Urothelium cell line (cell line): ENCODE results near the gene SREBF1.
A peak's percentile ranks its signal among the peaks of the same experiment; 100 is the strongest.

Experiments
- DNase-seq: peaks from one replicate; pipeline ENCODE4 v3.0.0; 2011; ENCODE audit warnings: low spot score, mixed read lengths
- FAIRE-seq: peaks from 2 replicates; lab custom pipeline; 2011; peaks lifted over from hg19 to GRCh38; lab: Jason Lieb, UNC

The SREBF1 gene

DNA sequence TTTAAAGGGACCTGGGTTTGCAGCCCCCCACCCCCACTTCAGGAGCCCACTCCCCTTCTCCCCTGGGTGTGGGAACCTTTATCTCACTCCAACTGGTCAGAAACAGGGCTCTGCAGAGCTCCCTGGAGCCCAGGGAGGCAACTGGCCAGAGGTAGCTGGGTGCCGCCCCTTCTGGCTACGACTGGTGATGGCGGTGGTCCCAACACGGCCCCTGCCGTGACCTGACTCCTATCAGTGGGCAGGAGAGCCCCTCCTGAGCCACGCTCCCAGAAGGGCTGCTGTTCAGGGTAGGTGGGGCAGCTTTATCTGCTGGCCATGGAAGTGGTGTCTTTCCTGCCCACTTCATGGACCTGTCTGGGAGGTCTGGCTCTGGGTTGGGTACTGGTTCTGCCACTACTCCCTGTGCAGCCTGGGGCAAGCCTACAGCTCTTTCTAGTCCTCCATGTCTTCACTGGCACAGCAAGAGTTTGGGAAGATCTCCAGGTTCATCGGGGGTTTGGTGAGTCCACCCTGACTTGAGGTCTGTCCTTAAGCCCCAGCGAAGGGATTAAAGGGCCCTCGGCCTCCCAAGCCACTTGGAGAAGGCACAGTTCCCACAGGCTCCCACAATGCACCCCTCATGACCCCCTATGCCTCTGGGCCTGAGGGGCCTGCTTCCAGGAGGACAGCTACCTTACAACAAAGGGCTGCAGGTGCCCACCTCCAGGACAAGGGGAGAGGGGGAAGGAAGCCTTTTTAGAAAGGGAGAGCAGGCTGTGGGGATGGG is 5.5 kb upstream of the SREBF1 start:
- FAIRE-seq (no peak), DNase-seq (no peak)

DNA sequence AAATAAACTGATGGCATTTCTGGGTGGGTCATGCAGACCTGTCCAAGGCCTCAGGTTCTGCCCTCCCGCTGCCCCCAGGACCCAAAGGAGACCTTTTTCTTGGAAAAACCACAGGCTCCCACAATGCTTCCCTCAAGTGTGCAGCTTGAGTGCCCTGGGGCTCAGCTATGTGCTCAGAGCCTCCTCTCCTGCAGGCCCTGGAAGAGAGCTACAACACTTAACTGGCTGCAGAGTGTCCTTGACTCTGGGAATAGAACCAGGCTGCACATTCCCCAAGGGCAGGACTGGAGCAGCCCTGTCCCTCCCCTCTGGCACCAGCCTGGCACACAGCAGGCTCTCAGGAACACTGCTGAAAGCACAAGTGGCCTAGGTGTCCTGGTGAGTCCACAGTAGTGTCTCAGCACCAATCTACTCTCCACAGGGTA is 4.8 kb upstream of the SREBF1 start:
- no peak for FAIRE-seq
- DNase-seq: no peak

DNA sequence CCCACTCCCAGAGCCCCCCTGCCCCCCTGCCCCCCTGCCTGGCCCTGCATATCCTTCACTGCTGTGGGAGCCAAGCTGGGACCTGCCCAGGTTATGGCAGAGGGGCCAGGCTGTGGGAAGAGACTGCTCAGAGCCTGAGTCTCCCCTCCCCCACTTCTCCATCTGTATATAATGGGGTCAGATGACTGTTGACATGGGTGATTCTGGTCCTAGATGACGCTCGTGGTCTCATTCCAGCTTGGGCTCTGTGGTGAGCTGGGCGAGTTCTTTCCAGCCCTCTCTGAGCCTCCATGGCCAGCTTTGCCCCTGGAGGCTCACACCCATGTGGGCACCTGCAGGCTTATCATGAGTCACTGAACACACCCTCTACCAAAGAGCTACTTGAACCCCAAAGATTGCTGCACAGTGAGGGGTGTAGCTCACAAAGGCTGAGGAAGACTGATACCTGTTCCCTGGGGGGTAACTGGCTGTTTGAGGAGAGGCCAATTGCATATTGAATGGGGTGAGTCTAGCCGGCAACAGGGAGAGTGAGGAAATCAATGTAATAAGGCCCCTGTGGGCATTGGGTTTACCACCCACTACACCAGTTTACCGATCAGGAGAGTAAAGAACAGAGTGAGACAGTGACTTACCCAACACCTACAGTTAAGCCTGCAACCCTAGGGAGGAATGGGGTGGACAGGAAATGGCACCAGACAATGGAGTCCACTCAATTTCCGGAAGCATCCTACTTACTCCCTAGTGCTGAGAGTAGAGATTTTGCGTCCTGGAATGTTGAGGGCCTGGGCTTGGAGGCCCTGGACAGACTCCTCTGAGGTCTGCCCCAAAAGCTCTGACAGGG is 4.2 kb upstream of the SREBF1 start:
- DNase-seq: no peak

DNA sequence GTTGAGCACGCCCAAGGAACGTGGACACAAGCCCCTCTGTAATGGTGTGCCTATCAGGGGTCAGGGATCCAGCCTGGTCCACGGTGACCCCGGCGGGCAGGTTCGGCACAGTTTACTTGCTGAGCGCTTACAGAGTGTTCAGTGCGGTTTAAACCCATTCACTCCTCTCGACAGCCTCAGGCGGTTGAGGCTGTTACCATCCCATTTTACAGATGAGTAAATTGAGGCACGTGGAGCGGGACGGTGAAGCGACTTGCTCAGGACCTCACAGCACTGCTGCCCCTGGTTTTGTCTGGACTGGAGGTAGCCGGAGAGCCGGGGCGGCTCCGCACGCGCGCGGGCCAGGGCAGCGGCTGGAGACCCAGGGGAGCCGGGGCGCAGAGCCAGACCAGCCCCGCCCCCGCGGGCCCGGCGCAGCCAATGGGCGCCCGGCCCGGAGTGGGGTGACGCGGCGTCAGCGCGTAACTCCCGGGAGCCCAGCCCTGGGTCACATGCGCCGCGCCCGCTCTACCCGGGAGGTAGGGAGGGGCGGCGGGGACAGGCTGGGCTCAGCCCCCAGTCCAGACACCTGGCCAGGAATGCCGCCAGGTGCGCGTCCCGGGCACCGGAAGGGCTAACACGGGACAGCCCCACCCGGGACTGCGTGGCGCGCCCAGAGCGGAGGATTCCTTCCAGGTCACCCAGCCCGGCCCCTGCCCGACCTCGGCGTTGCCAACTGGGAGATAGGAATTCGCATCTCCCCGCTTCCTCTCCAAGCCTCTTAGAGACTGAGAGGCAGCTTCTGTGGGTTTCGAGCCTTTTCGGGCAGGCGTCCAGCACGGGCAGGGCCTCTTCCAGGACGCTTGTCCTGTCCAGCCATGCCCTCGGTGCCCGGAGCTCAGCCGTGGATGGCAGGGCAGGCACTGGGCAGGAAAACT is 3.3 kb upstream of the SREBF1 start:
- FAIRE-seq: peak; percentile 81
- peak; percentile 94 for DNase-seq

More for the DNA sequence above, 4.2 kb upstream of the SREBF1 start:
- no peak for FAIRE-seq

DNA sequence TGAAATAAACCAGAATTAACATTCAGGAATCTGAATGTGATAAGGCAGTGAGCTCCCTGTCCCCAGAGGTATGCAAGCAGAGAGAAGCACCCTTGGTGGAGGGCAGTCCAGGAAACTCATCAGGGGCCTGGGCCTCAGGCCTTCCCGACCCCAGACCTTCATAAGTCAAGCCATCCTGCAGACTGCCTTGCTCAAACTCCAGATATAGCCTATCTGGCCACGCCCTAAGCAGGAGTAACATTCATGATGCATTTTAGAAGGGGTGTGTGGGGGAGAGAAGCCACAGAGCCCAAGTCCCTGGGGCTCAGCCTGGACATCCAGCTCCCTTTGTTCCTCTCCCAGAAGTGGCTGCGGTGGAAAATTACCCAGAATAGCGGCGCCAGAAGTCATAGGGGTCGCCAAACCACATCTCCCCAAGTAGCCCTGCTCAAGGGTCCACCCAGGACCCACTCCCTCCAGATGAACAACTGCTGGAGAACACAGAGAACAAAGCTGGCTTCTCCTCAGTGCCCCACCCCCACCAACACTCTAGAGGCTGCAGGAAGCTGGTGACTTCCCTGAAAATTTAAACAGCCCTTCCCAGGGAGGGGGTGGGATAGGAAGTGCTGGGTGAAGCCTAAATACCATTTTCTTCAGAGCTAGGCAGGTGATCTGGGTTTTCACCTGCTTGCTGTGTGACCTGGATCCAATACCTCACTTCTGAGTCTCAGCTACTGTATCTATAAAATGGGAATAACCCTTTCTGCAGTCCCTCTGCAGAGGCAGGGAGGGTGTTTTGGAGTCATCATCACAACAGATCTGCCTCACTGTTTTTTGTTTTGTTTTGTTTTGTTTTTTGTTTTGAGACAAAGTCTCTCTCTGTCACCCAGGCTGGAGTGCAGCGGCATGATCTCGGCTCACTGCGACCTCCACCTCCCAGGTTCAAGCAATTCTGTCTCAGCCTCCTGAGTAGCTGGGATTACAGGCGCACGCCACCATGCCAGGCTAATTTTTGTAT is 1.5 kb upstream of the SREBF1 start:
- FAIRE-seq (no peak), DNase-seq (peak; percentile 61)

DNA sequence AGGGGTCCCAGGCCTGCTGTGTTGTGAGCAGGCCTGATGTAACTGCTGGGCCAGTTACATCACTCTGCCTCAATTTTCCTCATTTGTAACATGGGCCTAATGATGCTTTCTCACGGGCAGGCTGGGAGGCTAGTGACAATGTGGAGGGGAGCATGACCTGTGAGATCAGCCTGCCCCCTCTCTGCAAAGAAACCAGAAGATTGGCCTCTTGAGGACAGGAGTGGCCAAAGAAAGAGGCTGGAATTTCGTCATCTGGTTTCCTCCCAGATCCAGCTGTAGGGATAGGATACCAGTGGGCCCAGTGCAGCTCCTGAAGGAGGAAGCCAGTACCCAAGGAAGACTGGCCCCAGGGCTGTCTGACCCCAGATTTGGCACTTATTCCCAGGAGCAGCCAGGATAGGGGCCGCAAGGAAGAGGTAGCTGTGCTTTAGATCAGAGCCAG is 615 bp upstream of the SREBF1 start:
- FAIRE-seq (no peak), DNase-seq (no peak)

DNA sequence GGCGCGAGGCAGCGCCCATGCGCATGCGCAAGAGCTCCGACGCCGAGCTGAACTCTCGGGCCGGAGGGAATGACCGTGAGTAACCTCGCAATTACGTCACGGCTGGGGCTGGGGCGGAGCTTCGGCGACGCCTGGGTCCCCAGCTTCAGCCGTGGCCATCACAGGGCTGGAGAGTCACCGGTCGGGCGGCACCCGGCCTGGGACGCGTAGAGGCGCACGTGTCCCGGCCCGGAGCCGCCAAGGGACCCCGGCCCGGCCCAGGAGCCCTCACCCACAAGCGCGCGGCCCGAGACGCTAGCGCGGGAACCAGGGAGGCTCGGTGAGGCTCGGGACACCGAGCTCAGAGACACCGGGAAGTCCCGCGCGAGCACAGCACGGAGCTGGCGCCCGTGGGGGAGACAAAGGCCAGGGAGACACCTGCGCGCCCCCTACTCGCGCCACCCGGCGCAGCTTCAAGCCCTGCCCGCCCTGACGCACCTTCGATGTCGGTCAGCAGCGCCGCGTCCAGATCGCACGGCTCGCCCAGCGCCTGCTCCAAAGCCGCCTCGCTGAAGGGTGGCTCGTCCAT is 452 bp downstream of the SREBF1 start:
- DNase-seq: peak; percentile 96
- FAIRE-seq: peak; percentile 74

DNA sequence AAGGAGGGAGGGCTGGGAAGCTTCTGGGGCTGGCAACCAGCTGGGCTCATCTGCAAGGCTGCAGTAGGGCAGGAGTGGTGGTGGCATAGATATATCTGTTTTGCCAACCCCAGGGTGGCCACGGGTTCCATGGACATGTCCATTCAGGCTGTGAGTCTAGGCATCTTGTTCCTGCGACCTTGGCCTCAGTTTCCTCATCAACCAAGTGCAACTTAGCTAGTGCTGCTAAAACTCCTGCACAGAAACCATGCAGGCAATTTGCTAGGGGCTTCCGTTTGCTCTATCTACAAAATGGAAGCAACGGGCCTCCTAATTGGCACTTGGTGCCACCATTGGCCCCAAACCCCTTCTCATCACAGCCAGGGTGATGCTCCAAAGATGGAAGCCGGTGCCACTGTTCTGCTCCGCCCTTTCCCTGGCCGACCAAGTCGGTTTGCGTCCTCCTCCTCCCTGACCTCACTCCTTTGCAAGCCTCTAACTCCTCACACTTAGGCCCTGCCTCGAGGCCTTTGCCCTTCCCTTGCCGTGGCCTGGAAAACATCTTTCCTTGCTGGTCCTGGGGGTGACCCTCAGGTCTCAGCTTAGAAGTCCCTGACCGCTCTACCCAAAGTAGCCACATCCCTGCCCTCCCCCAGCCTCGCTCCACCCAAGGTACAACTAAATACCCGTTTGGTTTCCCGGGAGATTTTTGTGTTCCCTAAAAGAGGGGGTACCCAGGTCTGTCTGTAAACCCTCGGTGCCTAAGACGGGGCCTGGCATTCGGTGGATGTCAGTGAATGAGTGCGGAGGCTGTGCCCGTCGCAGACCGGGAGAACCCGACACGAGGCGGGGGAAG is 1.2 kb downstream of the SREBF1 start:
- FAIRE-seq: no peak
- DNase-seq: no peak

DNA sequence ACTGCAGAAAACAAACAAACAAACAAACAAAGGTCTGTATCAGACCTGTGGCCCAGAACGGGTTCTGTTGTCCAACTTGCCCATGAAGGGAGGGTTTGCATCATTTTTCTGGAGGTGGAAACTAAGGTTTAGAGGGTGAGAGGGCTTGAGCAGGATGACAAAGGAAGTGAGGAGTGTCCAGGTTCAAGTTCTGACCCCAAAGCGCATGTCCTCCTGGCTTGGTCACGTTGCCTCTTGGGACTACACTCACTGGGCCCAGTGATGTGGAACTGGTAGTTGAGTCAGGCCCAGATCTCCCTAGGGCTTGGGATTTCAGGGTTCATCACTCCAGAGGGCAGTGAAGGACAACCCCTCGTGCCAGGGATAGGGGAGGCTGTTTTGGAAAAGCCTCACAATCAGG is 1.8 kb downstream of the SREBF1 start:
- DNase-seq (no peak), FAIRE-seq (no peak)

DNA sequence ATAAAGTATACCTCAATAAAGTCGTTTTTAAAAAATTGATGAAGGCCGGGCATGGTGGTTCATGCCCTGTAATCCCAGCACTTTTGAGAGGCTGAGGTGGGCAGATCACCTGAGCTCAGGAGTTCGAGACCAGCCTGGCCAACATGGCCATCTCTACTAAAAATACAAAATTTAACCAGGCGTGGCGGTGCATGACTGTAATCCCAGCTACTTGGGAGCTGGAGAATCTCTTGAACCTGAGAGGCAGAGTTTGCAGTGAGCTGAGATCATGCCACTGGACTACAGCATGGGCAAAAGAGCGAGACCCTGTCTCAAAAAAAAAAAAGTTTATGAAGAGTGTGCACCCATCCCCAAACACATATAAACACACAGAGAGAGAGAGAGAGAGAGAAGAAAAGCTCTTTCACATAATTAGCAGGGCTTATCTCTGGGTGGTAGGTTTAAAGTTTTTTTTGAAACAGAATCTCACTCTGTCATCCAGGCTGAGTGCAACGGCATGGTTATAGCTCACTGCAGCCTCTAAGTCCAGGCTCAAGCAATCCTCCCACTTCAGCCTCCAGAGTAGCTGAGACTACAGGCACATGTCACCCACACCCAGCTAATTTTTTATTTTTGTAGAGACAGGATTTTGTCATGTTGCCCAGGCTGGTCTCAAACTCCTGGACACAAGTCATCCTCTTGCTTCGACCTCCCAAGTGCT is 3.0 kb downstream of the SREBF1 start:
- DNase-seq (no peak), FAIRE-seq (no peak)

DNA sequence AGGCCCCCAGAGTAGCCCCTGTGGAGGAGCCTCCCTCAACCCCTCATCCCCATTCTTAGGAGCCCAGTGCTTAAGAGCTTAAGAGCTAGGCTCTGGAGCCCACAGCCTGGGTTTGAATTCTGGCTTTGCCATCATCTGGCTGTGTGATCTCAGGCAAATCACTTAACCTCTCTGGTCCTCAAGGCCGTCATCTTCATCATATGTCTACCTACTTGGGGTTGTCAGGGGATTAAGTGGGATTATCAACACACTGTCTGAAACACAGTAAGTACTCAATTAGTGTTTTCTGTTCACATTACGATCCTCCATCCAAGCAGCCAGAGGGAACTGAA is 4.8 kb downstream of the SREBF1 start:
- FAIRE-seq: no peak
- DNase-seq: no peak

DNA sequence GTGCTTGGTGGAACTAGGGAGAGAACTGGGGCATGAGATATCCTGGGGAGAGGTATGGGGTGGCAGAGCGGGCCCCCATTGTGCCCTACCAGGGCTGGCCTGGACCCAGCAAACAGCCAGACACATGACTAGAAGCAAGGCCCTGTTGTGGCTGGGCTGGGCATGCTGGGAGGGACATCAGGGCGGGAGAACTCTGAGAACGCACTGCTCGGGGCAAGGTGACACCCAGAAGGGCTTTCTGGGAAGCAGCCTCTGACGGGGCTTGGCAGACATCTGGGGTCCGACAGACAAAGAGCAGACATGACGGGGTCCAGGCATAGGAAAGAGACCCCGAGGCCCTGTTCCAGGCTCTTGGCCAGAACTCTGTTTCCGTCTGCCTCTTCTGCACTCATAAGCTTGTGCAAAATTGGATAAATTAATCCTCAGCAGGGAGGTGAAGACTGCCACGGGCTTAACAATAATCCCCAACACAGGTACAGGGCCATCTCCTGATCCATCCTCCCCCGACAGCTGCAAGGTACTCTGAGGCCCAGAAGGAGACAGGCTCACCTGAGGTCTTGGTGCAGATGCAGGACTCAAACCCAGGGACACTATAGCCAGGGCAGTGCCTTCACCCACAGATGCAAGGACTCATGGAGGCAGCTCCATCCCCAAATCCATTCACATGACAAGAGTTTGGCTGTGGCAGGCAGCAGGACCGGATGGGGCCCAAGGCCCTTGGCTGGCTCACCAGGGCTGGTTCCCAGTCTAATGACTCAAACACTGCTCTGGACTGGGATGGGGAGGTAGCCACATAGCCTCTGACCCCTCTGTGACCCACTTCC is 5.4 kb downstream of the SREBF1 start:
- no peak for FAIRE-seq
- no peak for DNase-seq

DNA sequence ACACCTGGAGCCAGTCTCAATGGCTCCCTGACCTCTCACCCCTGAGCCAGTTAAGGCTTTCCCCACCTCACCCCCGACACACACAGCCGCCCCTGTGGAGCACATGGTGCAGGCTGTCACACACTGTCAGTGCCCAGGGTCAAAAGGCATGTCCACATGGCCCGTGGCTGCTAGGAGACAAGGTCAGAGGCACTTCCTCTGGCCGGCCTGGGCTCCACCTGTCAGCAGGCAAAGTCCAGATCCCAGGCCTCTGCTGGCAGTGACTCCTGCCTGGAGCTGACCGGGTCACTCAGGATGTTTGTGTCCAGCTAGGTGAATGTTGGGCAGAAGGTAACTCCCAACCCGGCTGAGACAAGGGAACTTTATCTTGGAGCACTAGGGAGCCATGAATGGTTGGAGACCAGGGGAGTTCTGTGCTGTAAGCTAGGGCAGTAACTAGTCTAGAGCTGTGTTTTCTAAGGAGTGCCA is 6.0 kb downstream of the SREBF1 start:
- no peak for FAIRE-seq
- DNase-seq: no peak

DNA sequence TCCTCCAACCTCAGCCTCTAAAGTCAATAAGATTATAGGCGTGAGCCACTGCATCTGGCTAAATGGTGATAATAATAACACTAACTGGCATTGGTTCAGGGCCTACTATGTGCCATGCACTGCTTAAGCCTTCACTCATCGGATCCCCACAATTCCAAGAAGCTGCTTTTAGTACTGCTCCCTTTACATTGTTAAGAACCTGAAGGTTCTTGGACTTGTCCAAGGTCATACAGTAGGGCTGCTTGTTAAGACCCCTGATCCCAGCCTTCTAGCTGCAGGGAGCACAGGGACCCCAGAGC is 6.6 kb downstream of the SREBF1 start:
- FAIRE-seq (no peak), DNase-seq (no peak)

DNA sequence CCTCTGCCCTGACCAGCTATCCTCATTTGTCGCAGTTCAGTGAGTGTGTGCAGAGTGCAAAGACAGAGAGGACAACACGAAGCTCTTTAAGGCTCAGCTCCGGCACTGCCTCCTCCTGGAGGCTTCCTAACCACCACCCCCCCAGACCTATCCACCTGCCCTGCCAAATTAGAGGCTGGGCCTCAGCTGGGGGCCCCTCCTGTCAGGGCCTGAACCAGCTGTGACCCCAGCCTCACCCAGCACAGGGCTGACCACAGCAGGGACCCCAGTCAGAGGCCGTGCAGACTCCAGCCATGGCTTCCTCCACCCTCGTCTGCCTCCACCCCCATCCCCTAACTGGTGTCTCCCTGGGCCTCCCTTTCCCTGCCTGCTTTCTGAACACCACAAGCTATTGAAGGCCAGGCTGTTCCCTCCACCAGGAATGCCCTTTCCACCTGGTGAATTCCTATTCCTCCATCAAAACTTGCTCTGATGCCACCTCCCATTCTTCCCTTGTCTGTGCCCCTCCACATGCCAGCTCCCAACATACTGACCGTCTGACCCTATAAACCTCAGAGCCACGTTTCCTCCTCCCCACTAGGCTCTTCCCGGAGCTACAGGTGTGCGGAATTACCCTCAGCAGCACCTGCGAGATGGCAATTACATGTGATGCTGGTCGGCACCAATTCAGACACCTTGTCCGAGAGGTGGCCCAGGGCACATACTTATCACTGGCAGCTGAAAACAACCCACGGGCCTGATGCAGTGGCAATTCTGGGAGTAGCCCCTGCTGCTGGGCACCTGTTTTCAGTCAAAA is 8.8 kb downstream of the SREBF1 start:
- no peak for DNase-seq
- no peak for FAIRE-seq

DNA sequence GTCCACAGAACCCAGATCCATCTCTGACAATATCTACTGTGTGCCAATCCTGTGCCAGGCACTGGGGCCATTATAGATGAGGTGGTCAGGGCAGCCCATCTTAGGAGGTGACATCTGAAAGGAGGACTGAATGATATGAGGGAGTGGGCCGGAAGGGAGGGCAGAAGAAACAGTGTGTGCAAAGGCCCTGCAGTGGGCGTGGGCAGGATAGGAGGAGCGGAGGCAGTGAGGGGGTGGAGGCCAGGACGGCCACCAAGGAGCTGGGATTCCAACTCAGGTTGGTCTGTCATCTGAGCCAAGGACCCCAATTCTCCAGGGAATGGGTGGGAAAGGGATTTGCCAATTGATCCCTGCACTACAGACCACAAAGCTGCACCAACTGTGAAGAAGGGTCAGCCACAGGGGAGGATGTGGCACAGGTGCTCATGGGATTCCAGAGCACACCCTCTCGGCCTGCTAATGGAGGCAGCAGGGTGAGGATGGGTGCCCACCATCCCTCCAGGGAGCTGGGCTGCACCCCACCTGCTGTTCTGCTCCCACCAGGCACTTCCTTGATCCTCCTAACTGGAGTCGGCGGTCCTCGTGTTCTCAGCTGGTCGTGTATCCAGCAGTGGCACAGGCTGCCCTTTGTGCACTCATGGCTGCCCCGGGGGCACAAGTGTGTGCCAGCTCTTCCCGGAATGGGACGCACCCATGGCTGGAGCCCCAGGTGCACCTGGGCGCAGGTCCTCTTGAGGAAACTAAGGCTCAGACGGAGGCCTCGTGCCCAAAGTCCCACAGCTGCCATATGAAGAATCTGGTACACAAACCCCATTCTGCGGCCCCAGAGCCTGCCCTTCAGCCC is 9.6 kb downstream of the SREBF1 start:
- DNase-seq (no peak), FAIRE-seq (no peak)
